Daoy (cell line): Measurements from ENCODE around the gene PSMA6. TPM values are rescaled to one million over a fixed set of nuclear protein-coding genes. Genes with fewer than 3 reads are reported as not detected.

Experiments used
- DNase-seq: peaks from one replicate; pipeline ENCODE4 v3.0.0-alpha.2; 2015; ENCODE audit warnings: low read depth
- total RNA-seq: library from RNA; depleted of rRNA; stranded (reverse); fragments of >200 nt; shearing (Covaris generic); gene quantifications from 2 replicates; pipeline ENCODE4 v1.2.3, GENCODE V29; 2014; rRNA removed

Gene PSMA6
- total RNA-seq, 1 experiment from 2014 or later = 878 TPM

DNA sequence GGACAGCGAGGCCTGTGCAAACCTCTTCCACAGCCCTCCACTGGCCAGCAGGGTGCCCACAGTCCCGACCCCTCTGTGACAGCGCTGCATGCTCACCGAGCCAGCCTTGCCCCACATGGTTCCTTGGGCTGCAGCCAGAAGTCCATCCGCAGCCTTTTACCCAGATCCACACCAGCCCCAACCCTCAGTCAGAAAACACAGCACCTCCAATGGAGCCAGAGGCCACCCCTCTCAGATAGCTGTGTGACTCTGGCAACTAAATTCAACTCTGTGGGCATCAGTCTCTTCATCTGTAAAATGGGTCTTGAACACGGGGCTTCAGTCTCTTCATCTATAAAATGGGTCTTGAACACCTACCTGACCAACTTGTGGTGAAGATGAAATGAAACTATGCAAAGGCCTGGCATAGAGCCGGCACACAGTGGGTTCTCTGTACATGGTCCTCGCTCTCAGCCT lies 74.4 kb downstream of the PSMA6 start:
- DNase-seq = no peak

- no peak for DNase-seq
These were observed 74.8 kb downstream of the PSMA6 start for GRCh38 chr14:35367056-35367372.

Other genes starting within 250 kb of the PSMA6 start
- 46.7 and 53.9 TPM in 2 replicates for gene FAM177A1, start 246.1 kb upstream of the PSMA6 start, total RNA-seq
- gene PPP2R3C, start 170.4 kb upstream of the PSMA6 start, total RNA-seq = 58.5 and 62.0 TPM in 2 replicates
- 50.0 and 73.2 TPM in 2 replicates for gene PRORP, start 169.8 kb upstream of the PSMA6 start, total RNA-seq
- gene NFKBIA, start 112.4 kb downstream of the PSMA6 start, total RNA-seq = 259 and 298 TPM in 2 replicates
- 0.17 TPM in 1 of 2 replicates, not detected in the other for gene INSM2, start 241.8 kb downstream of the PSMA6 start, total RNA-seq